ENCODE results near the gene MGST3.
"Not testable (repeated sequence)": the region's sequence is repeated elsewhere in the genome, so short reads cannot be mapped to it uniquely, and the experiment has no call there.

The MGST3 gene

GRCh38 chr1:165630629-165631341 lies at the start of gene MGST3:
Gene MGST3 (plus strand): TSS chr1:165631234. CDS start chr1:165649848, 18,614 bp downstream.
- DNase-seq (ENCODE audit: low read depth in 2 of 2): peak; percentile 78 to 82

GRCh38 chr1:165581926-165582325 lies 49.1 kb upstream of the MGST3 start:
- DNase-seq (ENCODE audit: low read depth in 2 of 2): no peak

- no peak for DNase-seq (ENCODE audit: low read depth in 2 of 2)
Measured at GRCh38 chr1:165586398-165586797, 44.6 kb upstream of the MGST3 start.

GRCh38 chr1:165591391-165591790 lies 39.6 kb upstream of the MGST3 start:
- DNase-seq (ENCODE audit: low read depth in 2 of 2): not testable (repeated sequence)

DNA sequence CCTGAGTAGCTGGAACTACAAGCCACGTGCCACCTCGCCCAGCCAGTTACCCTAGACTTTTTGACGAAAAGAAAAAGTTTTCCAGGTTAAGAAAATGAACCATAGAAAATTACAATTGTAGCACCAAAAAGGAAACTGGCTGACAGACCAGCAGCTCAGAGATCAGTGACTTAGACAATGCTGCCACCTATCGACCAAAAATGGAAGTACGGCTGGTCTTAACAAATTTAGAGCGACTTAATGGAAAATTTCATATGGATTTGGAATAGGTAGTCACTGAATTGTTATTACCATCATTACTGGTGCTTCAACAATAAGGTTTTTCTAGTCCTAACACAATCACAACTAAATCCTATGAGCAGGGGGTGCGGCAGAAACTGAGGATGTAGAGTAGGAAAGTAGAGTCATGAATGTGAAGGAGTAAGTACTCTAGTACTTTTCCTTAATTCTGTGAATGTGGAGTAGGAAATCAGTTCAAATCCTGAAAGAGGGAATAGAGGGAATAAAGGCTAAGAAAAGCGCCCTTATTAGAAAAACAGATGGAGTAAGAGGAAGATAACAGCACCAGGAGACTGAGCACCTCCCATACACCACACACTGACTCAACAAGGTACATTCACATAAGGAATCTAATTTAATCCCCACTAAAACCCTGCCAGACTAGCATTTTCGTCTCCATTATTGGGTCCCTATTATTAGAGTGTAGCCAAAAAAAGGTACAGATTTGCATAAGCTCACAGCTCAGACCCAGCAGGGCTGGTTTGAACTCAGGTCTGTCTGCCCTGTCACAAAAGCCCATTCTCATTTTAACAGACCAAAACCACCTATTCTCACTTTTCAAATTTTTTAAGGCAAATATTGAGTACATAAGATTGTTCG lies 37.9 kb upstream of the MGST3 start:
- peak; percentile 58 to 69 for DNase-seq (ENCODE audit: low read depth in 2 of 2)

DNA sequence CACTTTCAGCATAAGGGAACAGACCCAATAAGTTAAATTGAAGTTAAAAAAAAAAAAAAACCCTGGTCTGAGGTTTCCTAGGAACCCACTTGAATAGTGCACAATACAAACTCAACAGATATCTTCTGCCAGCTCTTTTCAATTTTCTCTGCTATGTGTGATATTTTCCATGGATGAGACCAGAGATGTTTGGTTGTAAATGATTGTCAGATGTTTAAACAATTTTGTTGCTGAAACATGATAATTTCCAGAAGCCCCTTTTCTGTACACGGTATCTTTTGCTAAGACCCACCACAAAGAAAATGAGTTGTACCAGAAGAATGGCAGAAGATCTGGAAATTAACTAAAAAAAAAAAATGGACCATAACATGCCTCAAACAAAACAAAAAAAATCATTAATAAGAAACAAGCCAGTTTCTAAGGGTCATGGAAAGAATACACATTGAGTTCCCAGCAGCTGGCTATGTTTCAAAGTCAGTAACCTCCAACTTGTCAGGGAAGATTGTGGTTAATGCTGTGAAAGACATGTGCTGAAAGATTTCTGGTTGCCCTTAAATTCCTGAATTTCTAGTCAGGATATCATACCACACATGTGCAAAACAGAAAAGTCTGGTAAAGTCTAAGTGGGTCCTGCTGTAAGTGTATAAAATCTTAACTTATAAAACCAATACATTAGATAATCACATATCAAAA lies 35.6 kb upstream of the MGST3 start:
- DNase-seq (ENCODE audit: low read depth in 2 of 2): no peak

- DNase-seq (ENCODE audit: low read depth in 2 of 2): peak; percentile 81 to 82
Measured at GRCh38 chr1:165597883-165598675, 33.0 kb upstream of the MGST3 start.

DNA sequence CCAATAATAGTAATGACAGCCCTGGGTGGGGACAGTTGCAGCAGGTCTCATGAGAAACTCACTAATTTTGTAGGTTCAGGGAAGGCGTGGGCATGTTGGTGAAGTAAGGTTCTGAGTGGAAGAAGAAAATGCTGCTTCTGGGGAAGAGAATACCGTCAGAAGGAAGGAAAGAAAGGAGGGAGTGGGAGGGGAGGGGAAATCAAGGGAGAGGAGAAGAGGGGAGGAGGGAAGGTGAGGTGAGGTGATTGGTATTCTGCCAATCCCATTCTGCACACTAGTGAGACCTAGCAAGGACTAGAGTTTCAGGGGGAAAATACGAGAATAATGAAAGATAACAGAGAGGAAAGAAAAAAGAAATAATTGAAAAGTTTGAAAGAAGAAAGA lies 32.4 kb upstream of the MGST3 start:
- no peak for DNase-seq (ENCODE audit: low read depth in 2 of 2)

DNA sequence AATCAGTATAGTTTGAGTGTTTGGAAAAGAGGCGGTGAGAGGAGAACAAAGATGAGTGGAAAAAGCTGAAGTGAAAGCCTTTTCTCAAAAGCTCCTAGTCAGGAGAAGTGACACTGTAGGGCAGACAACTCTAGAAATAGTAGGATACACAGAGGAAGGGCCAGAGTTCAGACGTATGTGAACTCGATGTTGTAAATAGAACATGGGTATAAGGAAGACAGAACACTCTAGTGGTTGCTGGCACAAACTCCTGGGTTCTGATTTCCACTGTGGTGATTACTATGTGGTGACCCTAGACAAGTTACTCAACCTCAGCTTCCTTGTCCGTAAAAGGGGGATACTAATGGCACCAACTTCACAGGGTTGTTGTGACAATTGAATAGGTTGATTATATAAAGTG lies 30.2 kb upstream of the MGST3 start:
- no peak for DNase-seq (ENCODE audit: low read depth in 2 of 2)

- DNase-seq (ENCODE audit: low read depth in 2 of 2): no peak
Measured at GRCh38 chr1:165603810-165604209, 27.2 kb upstream of the MGST3 start.

DNA sequence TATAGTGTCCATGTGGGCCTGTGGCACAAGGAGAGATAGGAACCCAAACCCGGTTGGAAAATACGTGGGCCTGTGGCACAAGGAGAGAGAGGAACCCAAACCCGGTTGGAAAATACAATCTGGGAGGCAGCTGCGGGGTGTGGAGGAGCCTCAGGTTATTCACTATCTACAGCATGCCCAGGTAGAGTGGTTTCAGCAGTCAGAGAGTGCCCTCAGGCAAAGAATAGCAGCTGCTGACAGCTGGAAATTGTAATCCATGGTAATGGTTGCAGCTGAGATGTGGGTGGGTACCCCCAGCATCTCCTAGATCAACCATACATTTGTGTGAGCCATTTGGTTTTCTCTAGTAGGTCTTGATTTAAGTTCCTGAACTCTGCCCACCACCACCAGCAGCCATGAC lies 25.8 kb upstream of the MGST3 start:
- DNase-seq (ENCODE audit: low read depth in 2 of 2): no peak

DNA sequence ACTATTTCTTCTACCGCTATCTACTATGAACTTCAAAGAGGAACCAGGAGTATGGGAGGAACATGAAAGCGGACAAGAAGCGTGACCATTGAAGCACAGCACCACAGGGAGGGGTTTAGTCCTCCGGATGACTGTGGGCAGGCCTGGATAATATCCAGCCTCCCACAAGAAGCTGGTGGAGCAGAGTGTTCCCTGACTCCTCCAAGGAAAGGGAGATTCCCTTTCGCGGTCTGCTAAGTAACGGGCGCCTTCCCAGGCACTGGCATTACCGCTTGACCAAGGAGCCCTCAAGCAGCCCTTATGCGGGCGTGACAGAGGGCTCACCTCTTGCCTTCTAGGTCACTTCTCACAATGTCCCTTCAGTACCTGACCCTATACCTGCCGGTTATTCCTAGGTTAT lies 24.4 kb upstream of the MGST3 start:
- DNase-seq (ENCODE audit: low read depth in 2 of 2): not testable (repeated sequence)

- DNase-seq (ENCODE audit: low read depth in 2 of 2): no peak
Measured at GRCh38 chr1:165610866-165611265, 20.2 kb upstream of the MGST3 start.

GRCh38 chr1:165612062-165612461 lies 19.0 kb upstream of the MGST3 start:
- no peak for DNase-seq (ENCODE audit: low read depth in 2 of 2)

DNA sequence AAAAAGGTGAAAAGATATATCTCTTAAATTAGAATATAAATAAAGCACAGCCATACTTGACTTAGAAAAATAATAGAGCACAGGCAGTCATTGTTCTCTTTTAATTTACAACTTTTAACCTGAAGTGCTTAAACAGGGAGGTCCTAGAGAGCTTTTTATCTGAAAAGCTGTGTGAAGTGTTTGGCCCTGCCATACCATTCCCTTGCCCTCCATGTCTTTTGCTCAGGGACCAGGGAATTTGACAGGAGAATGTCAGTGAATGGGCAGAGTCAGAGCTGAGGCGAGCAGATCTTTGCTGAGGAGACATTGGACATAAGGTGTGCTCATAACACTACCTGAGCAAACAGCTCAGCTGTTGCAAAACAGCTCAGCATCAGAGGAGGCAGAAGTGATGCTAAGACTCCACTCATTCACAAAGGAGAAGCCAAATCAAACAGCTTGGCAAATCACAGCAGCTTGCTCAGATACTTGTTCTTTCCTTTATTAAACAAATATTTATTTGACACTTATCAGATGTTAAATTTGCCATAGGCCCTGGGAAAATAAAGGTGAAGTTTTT lies 14.9 kb upstream of the MGST3 start:
- DNase-seq (ENCODE audit: low read depth in 2 of 2): no peak

GRCh38 chr1:165616987-165617546 lies 14.0 kb upstream of the MGST3 start:
- no peak for DNase-seq (ENCODE audit: low read depth in 2 of 2)

- no peak for DNase-seq (ENCODE audit: low read depth in 2 of 2)
Measured at GRCh38 chr1:165619647-165620151, 11.3 kb upstream of the MGST3 start.

- DNase-seq (ENCODE audit: low read depth in 2 of 2): no peak
Measured at GRCh38 chr1:165623624-165624023, 7.4 kb upstream of the MGST3 start.

GRCh38 chr1:165624441-165624840 lies 6.6 kb upstream of the MGST3 start:
- no peak for DNase-seq (ENCODE audit: low read depth in 2 of 2)

GRCh38 chr1:165628147-165628822 lies 2.7 kb upstream of the MGST3 start:
- DNase-seq (ENCODE audit: low read depth in 2 of 2): no peak

Data from stimulated activated CD8-positive, alpha-beta memory T cell treated with anti-CD3 and anti-CD28 coated beads, Interleukin-7, amount 100 ng/mL, for 1 hour (primary cell).